HepG2 (cell line): ENCODE results near the gene PLCB1. TPM values are rescaled to one million over a fixed set of nuclear protein-coding genes. Genes with fewer than 3 reads are reported as not detected.

Experiments
- ARID5B ChIP-seq: IDR thresholded peaks from 2 replicates; pipeline ENCODE4 v1.4.0; 2020; ENCODE audit warnings: mild to moderate bottlenecking, missing genetic modification reagents
- ATF7 ChIP-seq, 2 experiments: fragments of 450-650 bp in 1 of 2; sonication (generic) in 1 of 2; formaldehyde crosslinking in 1 of 2; IDR thresholded peaks; 2 replicates each; pipeline versions ENCODE4 v1.4.0 to v1.6.1; 2016 to 2020; ENCODE audit warnings: antibody characterized with exemption in 1 of 2, mild to moderate bottlenecking in 1 of 2, missing genetic modification reagents in 1 of 2
- CEBPB ChIP-seq: IDR thresholded peaks from 2 replicates; pipeline ENCODE4 v1.6.1; 2011; ENCODE audit warnings: low read depth, low read length, improper control_type of control experiment, borderline replicate concordance
- DRAP1 ChIP-seq: IDR thresholded peaks from 2 replicates; pipeline ENCODE4 v1.6.1; 2016; ENCODE audit warnings: missing genetic modification reagents, missing compliant biosample characterization
- FOXA3 ChIP-seq: IDR thresholded peaks from 2 replicates; pipeline ENCODE4 v1.6.1; 2016; ENCODE audit warnings: missing genetic modification reagents, missing compliant biosample characterization
- GATAD2A ChIP-seq: IDR thresholded peaks from 2 replicates; pipeline ENCODE4 v1.6.1; 2016
- IRF2 ChIP-seq: IDR thresholded peaks from 2 replicates; pipeline ENCODE4 v1.6.1; 2018; ENCODE audit warnings: missing genetic modification reagents, missing compliant biosample characterization
- KAT8 ChIP-seq: IDR thresholded peaks from 2 replicates; pipeline ENCODE4 v1.6.1; 2016; ENCODE audit warnings: missing genetic modification reagents, missing compliant biosample characterization
- MEIS1 ChIP-seq: sonication (generic); formaldehyde crosslinking; IDR thresholded peaks from 2 replicates; pipeline ENCODE4 v1.9.0; 2021; ENCODE audit warnings: mild to moderate bottlenecking, missing genetic modification reagents, moderate library complexity, borderline replicate concordance
- MLX ChIP-seq: IDR thresholded peaks from 2 replicates; pipeline ENCODE4 v1.6.1; 2016
- NCOA2 ChIP-seq: sonication (generic); formaldehyde crosslinking; IDR thresholded peaks from 2 replicates; pipeline ENCODE4 v1.8.0; 2022; ENCODE audit warnings: inconsistent platforms
- NCOR1 ChIP-seq: fragments of 200-600 bp; sonication (generic); IDR thresholded peaks from 2 replicates; pipeline ENCODE4 v1.7.0; 2017; ENCODE audit warnings: antibody characterized with exemption, low read length, borderline replicate concordance
- NFIB ChIP-seq: sonication (generic); formaldehyde crosslinking; IDR thresholded peaks from 2 replicates; pipeline ENCODE4 v1.9.0; 2021; ENCODE audit warnings: missing genetic modification reagents, mild to moderate bottlenecking, borderline replicate concordance
- NR2F6 ChIP-seq, 2 experiments: IDR thresholded peaks; 2 replicates each; pipeline ENCODE4 v1.6.1; 2016; ENCODE audit warnings: antibody characterized with exemption in 1 of 2, mild to moderate bottlenecking in 1 of 2
- RARA ChIP-seq: IDR thresholded peaks from 2 replicates; pipeline ENCODE4 v1.6.1; 2016; ENCODE audit warnings: missing genetic modification reagents, missing compliant biosample characterization
- RFX3 ChIP-seq: IDR thresholded peaks from 2 replicates; pipeline ENCODE4 v1.6.1; 2016; ENCODE audit warnings: missing biosample characterization, missing genetic modification reagents
- SALL1 ChIP-seq: sonication (generic); formaldehyde crosslinking; IDR thresholded peaks from 2 replicates; pipeline ENCODE4 v1.8.0; 2022; ENCODE audit warnings: mild to moderate bottlenecking, missing genetic modification reagents
- TCF7 ChIP-seq: sonication (generic); IDR thresholded peaks from 2 replicates; pipeline ENCODE4 v1.6.1; 2016; ENCODE audit warnings: antibody characterized with exemption, low read depth
- TGIF2 ChIP-seq: IDR thresholded peaks from 2 replicates; pipeline ENCODE4 v1.6.1; 2016; ENCODE audit warnings: control low read depth, missing compliant biosample characterization
- ZNF281 ChIP-seq: sonication (generic); formaldehyde crosslinking; IDR thresholded peaks from 2 replicates; pipeline ENCODE4 v1.4.0; 2020; ENCODE audit warnings: missing genetic modification reagents, borderline replicate concordance
- ZNF605 ChIP-seq: sonication (generic); formaldehyde crosslinking; IDR thresholded peaks from 2 replicates; pipeline ENCODE4 v1.8.0; 2022; ENCODE audit warnings: mild to moderate bottlenecking, missing genetic modification reagents
- polyA plus RNA-seq, 8 experiments: library from polyadenylated mRNA; depleted of rRNA in 3 of 8; stranded (reverse) in 7 of 8; unstranded in 1 of 8; fragments of >200 nt; fragmentation: Illumina TruSeq in 4 of 8; extraction: Trizol in 4 of 8; gene quantifications; 2 replicates each; pipeline versions ENCODE4 v1.2.1 to v1.2.3, GENCODE V29; 2011 to 2016; ENCODE audit warnings: low read depth in 4 of 8, missing spikeins in 1 of 8, mixed read lengths in 1 of 8; ENCODE audit not compliant: insufficient read depth in 1 of 8
- total RNA-seq, 5 experiments: library from RNA; depleted of rRNA; stranded (reverse); fragments of >200 nt; fragmentation: Illumina TruSeq; extraction: Trizol; gene quantifications; 2 replicates each; pipeline ENCODE4 v1.2.3, GENCODE V29; 2016; ENCODE audit warnings: low read depth in 1 of 5

Gene PLCB1
- total and polyA plus RNA-seq, 2 of the 13 experiments (the other 11 are each of a cell fraction or from before 2014, with no cell fraction given), result 42.4 to 55.9 TPM

GRCh38 chr20:8363970-8364733 is 232.1 kb downstream of the PLCB1 start (continued):
- peak; percentile 35; the same call in 1 of the 2 replicates for TF ChIP-seq TCF7
- 0 out of 2 replicates have a peak, but pooled peaks have one; percentile 22 for TF ChIP-seq DRAP1 (CRISPR knock-in tag)
- TF ChIP-seq NCOA2 (CRISPR knock-in tag), result peak; percentile 89
- TF ChIP-seq NFIB (CRISPR knock-in tag), result no peak
- TF ChIP-seq RARA (CRISPR knock-in tag), result peak; percentile 90
- peak; percentile 99 for TF ChIP-seq ARID5B (CRISPR knock-in tag)
- TF ChIP-seq TGIF2 (CRISPR knock-in tag), result no peak; the same call in 1 of the 2 replicates
- peak; percentile 29; the same call in 1 of the 2 replicates for TF ChIP-seq CEBPB
- no peak for TF ChIP-seq ZNF605 (CRISPR knock-in tag)
- TF ChIP-seq NR2F6 (IDR thresholded peaks at IDR 0.05), result peak; percentile 59
- peak; percentile 58 for TF ChIP-seq NR2F6 (CRISPR knock-in tag; IDR thresholded peaks at IDR 0.05)
- no peak for TF ChIP-seq ATF7 (IDR thresholded peaks at IDR 0.05)
- TF ChIP-seq ATF7 (CRISPR knock-in tag; IDR thresholded peaks at IDR 0.05), result no peak
- peak; percentile 97; the same call in 1 of the 2 replicates for TF ChIP-seq SALL1 (CRISPR knock-in tag)
- peak; percentile 85 for TF ChIP-seq FOXA3 (CRISPR knock-in tag)
- peak; percentile 70; the same call in 1 of the 2 replicates for TF ChIP-seq MLX (CRISPR knock-in tag)
- TF ChIP-seq IRF2, result peak; percentile 83
- TF ChIP-seq GATAD2A (CRISPR knock-in tag), result peak; percentile 97
- peak; percentile 24; the same call in 1 of the 2 replicates for TF ChIP-seq RFX3 (CRISPR knock-in tag)
- no peak; the same call in 1 of the 2 replicates for TF ChIP-seq MEIS1 (CRISPR knock-in tag)
- peak; percentile 45; the same call in 1 of the 2 replicates for TF ChIP-seq ZNF281 (CRISPR knock-in tag)
- peak; percentile 99 for TF ChIP-seq NCOR1
- TF ChIP-seq KAT8 (CRISPR knock-in tag), result peak; percentile 58; the same call in 1 of the 2 replicates
